Stimulated activated CD4-positive, alpha-beta T cell treated with anti-CD3 and anti-CD28 coated beads, Interleukin-1b, Interleukin-23, amount 100 ng/mL, for 24 hours (primary cell): ENCODE data around the gene MECP2.

ENCODE experiments used
- DNase-seq, 4 experiments: peaks; one replicate each; pipeline ENCODE4 v3.0.0-alpha.2; 2020; ENCODE audit warnings: low read depth in 4 of 4, low spot score in 1 of 4

The MECP2 gene

GRCh38 chrX:154064637-154065435, 32.7 kb downstream of the MECP2 start:
- DNase-seq, result no peak

GRCh38 chrX:154063234-154063633, 34.3 kb downstream of the MECP2 start:
- DNase-seq, result no peak

GRCh38 chrX:154061801-154062200, 35.7 kb downstream of the MECP2 start:
- DNase-seq, result no peak

- DNase-seq, result no peak
Measured at GRCh38 chrX:154059729-154060245, 37.7 kb downstream of the MECP2 start.

GRCh38 chrX:154059231-154059630, 38.3 kb downstream of the MECP2 start:
- DNase-seq, result no peak

- no peak for DNase-seq
Measured at GRCh38 chrX:154058214-154058997, 39.1 kb downstream of the MECP2 start.

GRCh38 chrX:154057791-154058190, 39.7 kb downstream of the MECP2 start:
- DNase-seq, result no peak

GRCh38 chrX:154056770-154057241, 40.7 kb downstream of the MECP2 start:
- no peak for DNase-seq

GRCh38 chrX:154051201-154051810, 46.2 kb downstream of the MECP2 start:
- peak; percentile 41 to 59 (median 43) for DNase-seq

- DNase-seq, result no peak
Measured at GRCh38 chrX:154050113-154050495, 47.4 kb downstream of the MECP2 start.

- DNase-seq, result no peak
Measured at GRCh38 chrX:154049209-154050112, 48.1 kb downstream of the MECP2 start.

- DNase-seq, result no peak
Measured at GRCh38 chrX:154048398-154048797, 49.1 kb downstream of the MECP2 start.

- DNase-seq, result no peak
Measured at GRCh38 chrX:154046940-154047610, 50.4 kb downstream of the MECP2 start.

- no peak for DNase-seq
Measured at GRCh38 chrX:154046031-154046781, 51.3 kb downstream of the MECP2 start.

GRCh38 chrX:154044091-154044490, 53.4 kb downstream of the MECP2 start:
- DNase-seq, result no peak

- no peak for DNase-seq
Measured at GRCh38 chrX:154043003-154043763, 54.3 kb downstream of the MECP2 start.

- no peak for DNase-seq
Measured at GRCh38 chrX:154040863-154041262, 56.7 kb downstream of the MECP2 start.

GRCh38 chrX:154040307-154040756, 57.2 kb downstream of the MECP2 start:
- DNase-seq, result no peak
